ENCODE results near the gene TSPAN32.

- TF ChIP-seq CTCF (IDR thresholded peaks at IDR 0.05) (no peak), POLR2AphosphoS5 (IDR thresholded peaks at IDR 0.05; ENCODE audit: low read depth, low read length) (no peak), REST (IDR thresholded peaks at IDR 0.05; ENCODE audit: insufficient read depth in 1 of 2, low read depth in 2 of 2, low read length in 1 of 2) (no peak), TCF7L2 (IDR thresholded peaks at IDR 0.05; ENCODE audit: low read depth, low read length) (no peak), SIN3A (IDR thresholded peaks at IDR 0.05; ENCODE audit: borderline replicate concordance, insufficient read depth, low read depth, low read length) (no peak)
These were observed 59.8 kb downstream of the TSPAN32 start for GRCh38 chr11:2361565-2361964.
